ENCODE results near the gene ANKMY1.

The ANKMY1 gene

GRCh38 chr2:240594511-240595380 is 37.0 kb upstream of the ANKMY1 start:
- DNase-seq = no peak

GRCh38 chr2:240593703-240594451 is 36.1 kb upstream of the ANKMY1 start:
- no peak for DNase-seq

- DNase-seq = no peak
Measured at GRCh38 chr2:240593026-240593702, 35.4 kb upstream of the ANKMY1 start.

GRCh38 chr2:240591784-240592183 is 34.0 kb upstream of the ANKMY1 start:
- no peak for DNase-seq

GRCh38 chr2:240591226-240591625 is 33.4 kb upstream of the ANKMY1 start:
- DNase-seq = no peak

- no peak for DNase-seq
Measured at GRCh38 chr2:240590681-240591111, 32.9 kb upstream of the ANKMY1 start.

- DNase-seq = no peak
Measured at GRCh38 chr2:240589850-240590525, 32.2 kb upstream of the ANKMY1 start.

GRCh38 chr2:240589375-240589774 is 31.6 kb upstream of the ANKMY1 start:
- DNase-seq = no peak

- no peak for DNase-seq
Measured at GRCh38 chr2:240588669-240589068, 30.9 kb upstream of the ANKMY1 start.

- no peak for DNase-seq
Measured at GRCh38 chr2:240588006-240588655, 30.3 kb upstream of the ANKMY1 start.

- DNase-seq = peak; percentile 75
Measured at GRCh38 chr2:240586919-240587800, 29.4 kb upstream of the ANKMY1 start.

GRCh38 chr2:240586198-240586918 is 28.6 kb upstream of the ANKMY1 start, which contains the start of gene CAPN10:
CAPN10 (plus strand) TSS chr2:240586734; CDS start chr2:240586912, 178 bp downstream.
- peak; percentile 98 for DNase-seq

- DNase-seq = no peak
Measured at GRCh38 chr2:240585681-240586197, 28.0 kb upstream of the ANKMY1 start.

- DNase-seq = no peak
Measured at GRCh38 chr2:240585101-240585500, 27.3 kb upstream of the ANKMY1 start.

- DNase-seq = peak; percentile 99
Measured at GRCh38 chr2:240584486-240585031, 26.8 kb upstream of the ANKMY1 start.

GRCh38 chr2:240583774-240584173 is 26.0 kb upstream of the ANKMY1 start:
- no peak for DNase-seq

- DNase-seq = no peak
Measured at GRCh38 chr2:240582781-240583180, 25.0 kb upstream of the ANKMY1 start.

- DNase-seq = no peak
Measured at GRCh38 chr2:240581811-240582210, 24.0 kb upstream of the ANKMY1 start.

- no peak for DNase-seq
Measured at GRCh38 chr2:240579771-240580614, 22.2 kb upstream of the ANKMY1 start.

Data from NCI-H82 (cell line).